Nephron (organoid): ENCODE measurements around the gene CCDC86.

Experiments used
- H3K27ac Mint-ChIP-seq, 3 experiments: 2 replicates each; pipeline ENCODE4 v1.8.0; 2020; ENCODE audit warnings: mixed read lengths in 3 of 3, mild to moderate bottlenecking in 2 of 3, moderate library complexity in 1 of 3
- H3K27me3 Mint-ChIP-seq: 2 replicates; pipeline ENCODE4 v1.8.0; 2021; ENCODE audit warnings: low read depth, mild to moderate bottlenecking, moderate library complexity, mixed read lengths
- H3K36me3 Mint-ChIP-seq: 2 replicates; pipeline ENCODE4 v1.8.0; 2020; ENCODE audit warnings: low read depth, mixed read lengths
- H3K4me1 Mint-ChIP-seq: 2 replicates; pipeline ENCODE4 v1.8.0; 2020; ENCODE audit warnings: mixed read lengths
- H3K4me3 Mint-ChIP-seq, 3 experiments: 2 replicates each; pipeline ENCODE4 v1.8.0; 2020; ENCODE audit warnings: mild to moderate bottlenecking in 3 of 3, mixed read lengths in 3 of 3, moderate library complexity in 2 of 3
- H3K9me3 Mint-ChIP-seq: 2 replicates; pipeline ENCODE4 v1.8.0; 2020; ENCODE audit warnings: mixed read lengths
- CTCF ChIP-seq, 3 experiments: fragments of 200-600 bp; sonication (generic); IDR thresholded peaks; one replicate each; pipeline ENCODE4 v1.5.0; 2021; ENCODE audit warnings: antibody characterized with exemption in 3 of 3; ENCODE audit not compliant: unreplicated experiment in 3 of 3

The CCDC86 gene

GRCh38 chr11:60868682-60869450, 27.0 kb downstream of the CCDC86 start:
- H3K27ac Mint-ChIP-seq, result no peak overlapping the region
- no peaks in the 10 kb centered on the region for H3K9me3 Mint-ChIP-seq
- no peak for TF ChIP-seq CTCF (IDR thresholded peaks at IDR 0.05; ENCODE audit: unreplicated experiment in 3 of 3)
- peaks cover 29% of the 10 kb centered on the region for H3K4me1 Mint-ChIP-seq
- no peaks in the 10 kb centered on the region for H3K36me3 Mint-ChIP-seq
- no peak overlapping the region for H3K4me3 Mint-ChIP-seq
- H3K27me3 Mint-ChIP-seq, result no peaks in the 10 kb centered on the region

- H3K4me3 Mint-ChIP-seq, result no peak overlapping the region
- no peak for TF ChIP-seq CTCF (IDR thresholded peaks at IDR 0.05; ENCODE audit: unreplicated experiment in 3 of 3)
- H3K36me3 Mint-ChIP-seq, result no peaks in the 10 kb centered on the region
- H3K9me3 Mint-ChIP-seq, result no peaks in the 10 kb centered on the region
- H3K27me3 Mint-ChIP-seq, result no peaks in the 10 kb centered on the region
- peak overlapping the region in 1 of 3 experiments; percentile 54 for H3K27ac Mint-ChIP-seq
- peaks cover 29% of the 10 kb centered on the region for H3K4me1 Mint-ChIP-seq
These were observed 27.5 kb downstream of the CCDC86 start for GRCh38 chr11:60869451-60869825.

GRCh38 chr11:60870276-60870675, 28.4 kb downstream of the CCDC86 start:
- Mint-ChIP-seq H3K4me1 (peaks cover 30% of the 10 kb centered on the region), H3K4me3 (no peak overlapping the region)
- TF ChIP-seq CTCF (IDR thresholded peaks at IDR 0.05; ENCODE audit: unreplicated experiment in 3 of 3), result no peak

GRCh38 chr11:60870733-60871377, 28.9 kb downstream of the CCDC86 start:
- Mint-ChIP-seq H3K27me3 (no peaks in the 10 kb centered on the region), H3K36me3 (no peaks in the 10 kb centered on the region), H3K27ac (peak overlapping the region in 1 of 3 experiments; percentile 16), H3K9me3 (no peaks in the 10 kb centered on the region), H3K4me3 (no peak overlapping the region), H3K4me1 (peaks cover 30% of the 10 kb centered on the region)
- no peak for TF ChIP-seq CTCF (IDR thresholded peaks at IDR 0.05; ENCODE audit: unreplicated experiment in 3 of 3)

More at GRCh38 chr11:60870276-60870675, 28.4 kb downstream of the CCDC86 start:
- no peaks in the 10 kb centered on the region for H3K9me3 Mint-ChIP-seq
- no peak overlapping the region for H3K27ac Mint-ChIP-seq
- no peaks in the 10 kb centered on the region for H3K27me3 Mint-ChIP-seq
- H3K36me3 Mint-ChIP-seq, result no peaks in the 10 kb centered on the region

- no peak for TF ChIP-seq CTCF (IDR thresholded peaks at IDR 0.05; ENCODE audit: unreplicated experiment in 3 of 3)
These were observed 29.6 kb downstream of the CCDC86 start for GRCh38 chr11:60871378-60872061.

More at GRCh38 chr11:60871378-60872061, 29.6 kb downstream of the CCDC86 start:
- peaks cover 30% of the 10 kb centered on the region for H3K4me1 Mint-ChIP-seq
- no peak overlapping the region for H3K4me3 Mint-ChIP-seq
- no peaks in the 10 kb centered on the region for H3K36me3 Mint-ChIP-seq
- no peaks in the 10 kb centered on the region for H3K9me3 Mint-ChIP-seq
- no peaks in the 10 kb centered on the region for H3K27me3 Mint-ChIP-seq
- peak overlapping the region in 1 of 3 experiments; percentile 16 for H3K27ac Mint-ChIP-seq
